Stimulated activated CD4-positive, alpha-beta T cell treated with anti-CD3 and anti-CD28 coated beads, Interleukin-1b, Interleukin-23, amount 100 ng/mL, for 24 hours (primary cell): ENCODE data around the gene OR13C4.
"Not testable (repeated sequence)": the region's sequence is repeated elsewhere in the genome, so short reads cannot be mapped to it uniquely, and the experiment has no call there.

Experiments
- DNase-seq, 4 experiments: peaks; one replicate each; pipeline ENCODE4 v3.0.0-alpha.2; 2020; ENCODE audit warnings: low read depth in 4 of 4, low spot score in 1 of 4

Gene OR13C4

GRCh38 chr9:104527109-104527508 is at the start of gene OR13C4:
TSS of gene OR13C4 (minus strand) at chr9:104527209. CDS start at chr9:104527209, 0 bp downstream.
- no peak for DNase-seq

- DNase-seq: no peak
Measured at GRCh38 chr9:104575456-104575855, 48.4 kb upstream of the OR13C4 start.

DNA sequence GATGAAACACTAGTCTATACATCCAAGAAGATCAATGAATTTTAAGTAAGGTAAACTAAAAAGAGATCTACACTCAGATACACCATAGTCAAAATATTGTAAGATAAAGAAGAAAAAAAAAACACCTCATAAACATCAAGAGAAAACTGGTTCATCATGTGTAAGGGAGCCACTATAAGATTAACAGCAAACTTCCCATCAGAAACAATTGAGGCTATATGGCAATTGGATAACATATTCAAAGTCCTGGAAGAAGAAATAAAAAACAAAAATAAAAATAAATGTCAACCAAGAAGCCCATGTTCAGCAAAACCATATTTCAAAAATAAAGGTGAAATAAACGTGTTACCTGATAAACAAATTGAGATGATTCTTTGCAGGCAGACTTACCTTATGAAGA is 45.6 kb upstream of the OR13C4 start:
- no peak for DNase-seq

- no peak for DNase-seq
Measured at GRCh38 chr9:104568868-104569267, 41.9 kb upstream of the OR13C4 start, which contains the start of gene OR13C8. TSS of gene OR13C8 (plus strand) at chr9:104569168. CDS start at chr9:104569168, 0 bp downstream.

GRCh38 chr9:104564358-104564757 is 37.3 kb upstream of the OR13C4 start:
- DNase-seq: no peak

DNA sequence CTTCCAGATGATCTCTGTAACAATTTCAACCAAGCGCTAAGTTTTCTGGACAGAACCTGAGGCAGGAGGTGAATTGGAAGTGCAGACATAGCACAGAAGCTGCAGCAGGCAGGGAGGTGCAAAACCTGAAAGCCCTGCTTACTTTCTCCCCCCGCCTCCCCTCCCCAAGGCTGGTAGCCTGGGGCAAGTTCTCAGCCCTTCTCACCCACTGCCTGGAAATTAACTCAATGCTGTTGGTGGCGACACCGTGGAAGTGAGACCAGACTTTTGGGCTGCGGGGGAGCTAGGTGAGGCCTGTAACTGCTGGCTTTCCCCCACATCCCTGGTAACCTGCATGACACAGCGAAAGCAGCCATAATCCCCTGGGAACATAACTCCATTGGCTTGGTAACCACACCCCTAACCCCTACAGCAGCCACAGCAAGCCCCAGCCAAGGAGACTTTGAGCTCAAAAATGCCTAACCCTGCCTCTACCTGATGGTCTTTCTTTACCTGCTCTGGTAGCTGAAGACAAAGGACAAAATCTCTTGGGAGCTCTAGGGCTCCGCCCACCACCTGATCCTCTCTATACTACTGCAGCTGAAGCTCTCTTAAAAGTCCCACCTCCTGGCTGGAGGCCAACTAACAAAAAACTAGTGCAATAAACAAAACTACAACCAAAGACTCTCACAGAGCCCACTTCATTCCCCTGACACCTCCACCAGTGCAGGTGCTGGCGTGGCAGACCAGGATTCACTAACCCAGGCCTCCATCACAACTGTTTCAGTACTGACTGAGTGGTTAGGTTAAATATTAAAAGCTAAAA is 30.0 kb upstream of the OR13C4 start:
- DNase-seq: no peak

DNA sequence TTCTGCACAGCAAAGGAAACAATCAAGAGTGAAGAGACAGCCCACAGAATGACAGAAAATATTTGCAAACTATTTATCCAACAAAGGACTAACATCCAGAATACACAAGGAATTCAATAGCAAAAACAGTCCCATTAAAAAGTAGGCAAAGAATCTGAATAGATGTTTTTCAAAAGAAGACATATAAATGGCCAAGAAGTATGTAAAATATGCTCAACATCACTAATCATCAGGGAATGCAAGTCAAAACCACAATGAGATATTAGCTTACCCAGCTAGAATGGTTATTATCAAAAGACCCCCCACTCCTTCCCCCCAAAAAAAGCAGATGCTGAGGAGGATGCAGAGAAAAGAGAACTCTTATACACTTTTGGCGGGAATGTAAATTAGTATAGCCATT is 28.5 kb upstream of the OR13C4 start:
- no peak for DNase-seq

DNA sequence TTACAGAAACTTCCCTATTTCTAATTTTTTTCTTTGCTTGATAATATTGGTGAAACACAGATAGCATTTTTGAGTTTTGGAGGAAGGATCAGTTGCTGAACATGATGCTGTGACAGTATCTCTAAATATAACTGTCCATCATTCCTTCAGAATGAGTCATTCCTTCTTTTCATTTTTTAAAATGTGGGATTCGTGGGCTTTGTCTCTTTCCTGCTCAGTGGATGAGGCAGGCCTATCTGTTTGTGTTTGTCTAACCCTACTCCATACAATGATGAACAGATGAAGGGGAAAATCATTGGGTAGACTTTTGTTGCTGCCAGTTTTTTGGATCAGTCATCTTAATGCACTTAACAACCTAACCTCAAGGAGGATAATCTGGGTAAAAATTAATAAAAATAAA is 26.3 kb upstream of the OR13C4 start:
- no peak for DNase-seq

DNA sequence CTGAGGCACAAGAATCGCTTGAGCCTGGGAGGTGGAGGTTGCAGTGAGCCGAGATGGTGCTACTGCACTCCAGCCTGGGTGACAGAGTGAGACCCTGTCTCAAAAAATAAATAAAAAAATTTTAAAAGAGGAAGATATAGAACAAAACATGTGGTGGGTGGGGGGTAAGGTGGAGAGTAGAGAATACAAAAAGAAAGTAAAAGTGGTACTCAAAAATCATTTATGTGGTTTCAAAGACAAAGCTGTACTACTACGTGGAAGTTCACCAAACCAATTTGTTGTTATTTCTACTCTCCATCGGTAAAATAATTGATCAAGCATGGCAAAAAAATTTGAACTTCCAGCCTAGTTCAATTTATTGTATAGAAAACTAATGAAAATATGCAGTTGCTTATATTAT is 17.6 kb upstream of the OR13C4 start:
- DNase-seq: no peak

- no peak for DNase-seq
Measured at GRCh38 chr9:104539275-104539674, 12.3 kb upstream of the OR13C4 start.

- no peak for DNase-seq
Measured at GRCh38 chr9:104536756-104537155, 9.7 kb upstream of the OR13C4 start, which contains the start of gene OR13C3. TSS of gene OR13C3 (minus strand) at chr9:104536856. CDS start at chr9:104536723, 133 bp downstream.

DNA sequence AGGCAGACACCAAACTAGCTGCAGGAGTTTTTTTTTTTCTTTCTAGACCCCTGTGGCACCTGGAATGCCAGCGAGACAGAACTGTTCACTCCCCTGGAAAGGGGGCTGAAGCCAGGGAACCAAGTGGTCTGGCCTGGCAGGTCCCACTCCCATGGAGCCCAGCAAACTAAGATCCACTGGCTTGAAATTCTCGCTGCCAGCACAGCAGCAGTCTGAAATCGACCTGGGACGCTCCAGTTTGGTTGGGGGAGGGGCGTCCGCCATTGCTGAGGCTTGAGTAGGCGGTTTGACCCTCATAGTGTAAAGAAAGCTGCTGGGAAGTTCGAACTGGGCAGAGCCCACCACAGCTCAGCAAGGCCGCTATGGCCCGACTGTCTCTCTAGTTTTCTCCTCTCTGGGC is 6.8 kb downstream of the OR13C4 start:
- not testable (repeated sequence) for DNase-seq

DNA sequence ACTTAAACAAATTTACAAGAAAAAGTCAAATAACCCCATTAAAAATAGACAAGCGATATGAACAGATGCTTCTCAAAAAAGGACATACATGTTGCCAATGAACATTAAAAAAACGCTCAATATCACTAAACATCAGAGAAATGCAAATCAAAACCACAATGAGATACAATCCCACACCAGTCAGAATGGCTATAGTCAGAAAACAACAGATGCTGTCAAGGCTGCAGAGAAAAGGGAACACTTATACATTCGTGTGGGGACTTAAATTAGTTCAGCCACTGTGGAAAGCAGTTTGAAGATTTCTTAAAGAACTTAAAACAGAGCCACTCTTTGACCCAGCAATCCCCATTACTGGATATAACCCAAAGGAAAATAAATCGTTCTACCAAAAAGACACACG is 12.1 kb downstream of the OR13C4 start:
- DNase-seq: no peak

DNA sequence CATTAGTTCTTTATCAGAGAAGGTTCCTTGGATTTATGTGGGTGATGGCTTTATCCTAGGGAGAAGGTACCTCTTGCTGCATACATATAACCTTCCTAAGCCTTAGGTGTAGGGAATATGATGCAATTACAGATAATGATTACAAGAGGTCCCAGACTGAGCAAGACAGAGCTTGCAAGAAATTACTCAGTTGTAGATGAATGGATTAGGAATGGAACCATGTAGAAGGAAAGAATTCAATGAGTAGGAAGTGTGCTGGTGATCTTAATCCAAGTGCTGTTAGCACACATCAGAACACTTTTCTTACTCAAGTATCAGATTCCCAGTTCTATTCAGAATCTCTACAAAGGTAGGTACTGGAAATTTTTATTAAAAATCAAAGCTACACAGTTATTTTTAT is 20.4 kb downstream of the OR13C4 start:
- no peak for DNase-seq

DNA sequence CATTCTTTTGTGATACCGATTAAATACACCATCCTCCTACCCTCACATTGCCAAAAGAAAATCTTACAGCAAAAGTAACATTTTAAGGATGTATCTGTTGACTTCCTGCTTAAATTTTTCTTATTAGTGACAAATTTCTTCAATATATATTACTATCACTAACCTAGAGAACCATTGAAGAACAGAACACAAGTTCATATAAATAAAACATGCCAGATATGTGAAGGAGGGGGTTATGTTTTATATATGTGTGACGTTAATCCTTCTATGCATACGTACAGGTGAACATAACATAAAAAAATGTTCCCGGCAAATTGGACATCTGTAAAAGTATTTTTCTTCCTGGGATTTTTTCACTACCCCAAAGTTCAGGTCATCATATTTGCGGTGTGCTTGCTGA is 23.0 kb downstream of the OR13C4 start, which contains the start of gene OR13F1:
Gene OR13F1, plus strand, starts transcription at position 301 of the 400 bp plus-strand sequence. Its CDS starts 0 bp downstream, at position 301.
- DNase-seq: no peak

- DNase-seq: no peak
Measured at GRCh38 chr9:104503440-104503839, 23.6 kb downstream of the OR13C4 start.

DNA sequence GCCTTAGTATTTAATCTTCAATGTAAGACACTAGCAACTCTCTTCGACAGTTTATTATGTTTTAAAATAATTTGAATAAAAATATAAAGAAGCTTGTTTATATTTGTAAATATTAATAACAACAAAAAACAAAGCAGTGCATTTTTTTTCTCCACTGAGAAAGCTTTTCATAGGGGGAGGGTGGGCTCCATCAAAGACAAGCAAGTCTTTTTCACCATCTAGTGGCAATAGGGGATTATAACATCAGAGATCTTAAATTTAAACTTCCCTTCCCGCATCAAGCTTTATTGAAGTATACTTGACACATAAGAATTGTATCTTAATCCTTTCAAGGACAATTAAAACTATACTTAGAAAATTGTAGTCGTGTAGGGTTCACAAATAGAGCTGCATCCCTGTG is 32.2 kb downstream of the OR13C4 start:
- no peak for DNase-seq

- no peak for DNase-seq
Measured at GRCh38 chr9:104485014-104485413, 42.0 kb downstream of the OR13C4 start.

- no peak for DNase-seq
Measured at GRCh38 chr9:104482921-104483570, 44.0 kb downstream of the OR13C4 start.
